ENCODE data around the gene NCKIPSD. TPM values are rescaled to one million over a fixed set of nuclear protein-coding genes. Genes with fewer than 3 reads are reported as not detected.

The NCKIPSD gene
- total and polyA plus RNA-seq, 3 experiments from 2014 or later: 11.0 to 30.2 (median 29.2) TPM

- ChIA-PET POLR2A (no interaction called here), CTCF (no interaction called here)
- H3K27me3 ChIP-seq (ENCODE audit: insufficient read depth, low read length, poor library complexity, severe bottlenecking): peaks cover 14% of the 10 kb centered on the region
- peaks cover 32% of the 10 kb centered on the region for H3K4me1 ChIP-seq (ENCODE audit: insufficient read depth, low read length)
- Mint-ChIP-seq H3K4me1 (peaks cover 16 to 48% (median 20%) of the 10 kb centered on the region in 3 donors), H3K27me3 (peaks cover 8 to 22% of the 10 kb centered on the region in 2 donors), H3K9me3 (peaks cover 0 to 1% (median 0%) of the 10 kb centered on the region in 5 donors), H3K36me3 (peaks cover 0 to 1% (median 0%) of the 10 kb centered on the region in 3 donors), H3K4me3 (peak overlapping the region in 2 of 7 donors; percentile 23 to 82), H3K27ac (peak overlapping the region in 1 of 8 donors; percentile 70)
- H3K4me3 ChIP-seq (ENCODE audit: low read length): no peak overlapping the region
- H3K9me3 ChIP-seq (ENCODE audit: low read length): no peaks in the 10 kb centered on the region
- DNase-seq: no peak
- no peak overlapping the region for H3K27ac ChIP-seq (ENCODE audit: low read depth, low read length)
- H3K36me3 ChIP-seq (ENCODE audit: insufficient read depth, low read length): no peaks in the 10 kb centered on the region
These were observed 24.8 kb downstream of the NCKIPSD start for GRCh38 chr3:48660800-48661400.

- peaks cover 3 to 9% of the 10 kb centered on the region in 2 donors for H3K27me3 Mint-ChIP-seq
- peak overlapping the region; percentile 57 for H3K27ac ChIP-seq (ENCODE audit: low read depth, low read length)
- peak overlapping the region in 7 of 8 donors; percentile 45 to 82 (median 75) for H3K27ac Mint-ChIP-seq
- peaks cover 1% of the 10 kb centered on the region for H3K27me3 ChIP-seq (ENCODE audit: insufficient read depth, low read length, poor library complexity, severe bottlenecking)
- ChIA-PET CTCF (interaction anchor here (1.0 to 3.3 kb wide), 5 partner anchors 17 to 256 kb away, joined by 3 to 15 read pairs (median 4); partner anchors contain the start of gene SLC26A6), POLR2A (interaction anchor here (1.0 kb wide), 1 partner anchor 21 kb away, joined by 4 read pairs; the partner anchor contains the start of gene SLC26A6)
- DNase-seq: peak in 4 of 5 donors; percentile 20 to 64 (median 32)
- H3K9me3 ChIP-seq (ENCODE audit: low read length): no peaks in the 10 kb centered on the region
- peaks cover 0 to 7% (median 1%) of the 10 kb centered on the region in 3 donors for H3K36me3 Mint-ChIP-seq
- H3K4me3 ChIP-seq (ENCODE audit: low read length): peak overlapping the region; percentile 53
- H3K4me1 Mint-ChIP-seq: peaks cover 4 to 36% (median 7%) of the 10 kb centered on the region in 3 donors
- H3K9me3 Mint-ChIP-seq: peaks cover 0 to 1% (median 0%) of the 10 kb centered on the region in 5 donors
- H3K36me3 ChIP-seq (ENCODE audit: insufficient read depth, low read length): no peaks in the 10 kb centered on the region
- peak overlapping the region; percentile 67 to 91 (median 75) for H3K4me3 Mint-ChIP-seq
- peaks cover 19% of the 10 kb centered on the region for H3K4me1 ChIP-seq (ENCODE audit: insufficient read depth, low read length)
These were observed 28.9 kb downstream of the NCKIPSD start for GRCh38 chr3:48656841-48657281.

- H3K27me3 Mint-ChIP-seq: peaks cover 3 to 9% of the 10 kb centered on the region in 2 donors
- H3K36me3 Mint-ChIP-seq: peaks cover 0 to 7% (median 1%) of the 10 kb centered on the region in 3 donors
- peak overlapping the region; percentile 53 for H3K4me3 ChIP-seq (ENCODE audit: low read length)
- no peaks in the 10 kb centered on the region for H3K36me3 ChIP-seq (ENCODE audit: insufficient read depth, low read length)
- H3K9me3 Mint-ChIP-seq: peaks cover 0 to 1% (median 0%) of the 10 kb centered on the region in 5 donors
- peaks cover 13% of the 10 kb centered on the region for H3K4me1 ChIP-seq (ENCODE audit: insufficient read depth, low read length)
- H3K27me3 ChIP-seq (ENCODE audit: insufficient read depth, low read length, poor library complexity, severe bottlenecking): no peaks in the 10 kb centered on the region
- no peaks in the 10 kb centered on the region for H3K9me3 ChIP-seq (ENCODE audit: low read length)
- H3K27ac Mint-ChIP-seq: peak overlapping the region; percentile 78 to 95 (median 88)
- H3K4me1 Mint-ChIP-seq: peaks cover 4 to 30% (median 5%) of the 10 kb centered on the region in 3 donors
- peak overlapping the region; percentile 80 to 91 (median 84) for H3K4me3 Mint-ChIP-seq
- POLR2A ChIA-PET: interaction anchor here (1.0 kb wide), 1 partner anchor 21 kb away, joined by 4 read pairs; the partner anchor contains the start of gene SLC26A6
- peak; percentile 77 to 89 (median 87) for DNase-seq
- CTCF ChIA-PET: interaction anchor here (1.0 to 3.3 kb wide), 3 partner anchors 17 to 112 kb away, joined by 3 to 15 read pairs (median 4); partner anchors contain the start of gene SLC26A6
- H3K27ac ChIP-seq (ENCODE audit: low read depth, low read length): peak overlapping the region; percentile 57
These were observed 29.5 kb downstream of the NCKIPSD start for GRCh38 chr3:48656061-48656840.

- CTCF ChIA-PET: no interaction called here
- peaks cover 4 to 30% (median 5%) of the 10 kb centered on the region in 3 donors for H3K4me1 Mint-ChIP-seq
- peaks cover 0 to 1% (median 0%) of the 10 kb centered on the region in 5 donors for H3K9me3 Mint-ChIP-seq
- H3K27me3 Mint-ChIP-seq: peaks cover 3 to 8% of the 10 kb centered on the region in 2 donors
- POLR2A ChIA-PET: interaction anchor here (0.6 kb wide), 1 partner anchor 33 kb away, joined by 3 read pairs; no protein-coding TSS in a partner anchor
- peak; percentile 42 to 79 (median 49) for DNase-seq
- no peaks in the 10 kb centered on the region for H3K27me3 ChIP-seq (ENCODE audit: insufficient read depth, low read length, poor library complexity, severe bottlenecking)
- peaks cover 0 to 11% (median 1%) of the 10 kb centered on the region in 3 donors for H3K36me3 Mint-ChIP-seq
- H3K4me3 Mint-ChIP-seq: peak overlapping the region; percentile 80 to 91 (median 84)
- H3K36me3 ChIP-seq (ENCODE audit: insufficient read depth, low read length): no peaks in the 10 kb centered on the region
- no peak overlapping the region for H3K27ac ChIP-seq (ENCODE audit: low read depth, low read length)
- no peaks in the 10 kb centered on the region for H3K9me3 ChIP-seq (ENCODE audit: low read length)
- peaks cover 12% of the 10 kb centered on the region for H3K4me1 ChIP-seq (ENCODE audit: insufficient read depth, low read length)
- H3K4me3 ChIP-seq (ENCODE audit: low read length): no peak overlapping the region
- H3K27ac Mint-ChIP-seq: peak overlapping the region; percentile 78 to 95 (median 88)
These were observed 30.1 kb downstream of the NCKIPSD start for GRCh38 chr3:48655606-48656005.

GRCh38 chr3:48655063-48655462 lies 30.7 kb downstream of the NCKIPSD start:
- Mint-ChIP-seq H3K4me1 (peaks cover 4 to 30% (median 5%) of the 10 kb centered on the region in 3 donors), H3K9me3 (peaks cover 0 to 1% (median 0%) of the 10 kb centered on the region in 5 donors), H3K27ac (peak overlapping the region in 7 of 8 donors; percentile 56 to 92 (median 79)), H3K27me3 (peaks cover 3% of the 10 kb centered on the region in 2 donors), H3K4me3 (peak overlapping the region; percentile 80 to 91 (median 84)), H3K36me3 (peaks cover 0 to 11% (median 1%) of the 10 kb centered on the region in 3 donors)
- H3K4me1 ChIP-seq (ENCODE audit: insufficient read depth, low read length): peaks cover 12% of the 10 kb centered on the region
- CTCF ChIA-PET: interaction anchor here (0.7 to 0.9 kb wide), 2 partner anchors 20 to 31 kb away, joined by 3 to 4 read pairs; partner anchors contain the start of gene SLC26A6
- no peak overlapping the region for H3K4me3 ChIP-seq (ENCODE audit: low read length)
- POLR2A ChIA-PET: interaction anchor here (0.6 kb wide), 1 partner anchor 32 kb away, joined by 3 read pairs; no protein-coding TSS in a partner anchor
- H3K27ac ChIP-seq (ENCODE audit: low read depth, low read length): no peak overlapping the region
- H3K9me3 ChIP-seq (ENCODE audit: low read length): no peaks in the 10 kb centered on the region
- H3K27me3 ChIP-seq (ENCODE audit: insufficient read depth, low read length, poor library complexity, severe bottlenecking): no peaks in the 10 kb centered on the region
- no peaks in the 10 kb centered on the region for H3K36me3 ChIP-seq (ENCODE audit: insufficient read depth, low read length)
- no peak for DNase-seq

GRCh38 chr3:48652923-48653715 lies 32.6 kb downstream of the NCKIPSD start:
- CTCF ChIA-PET: no interaction called here
- H3K27ac Mint-ChIP-seq: peak overlapping the region in 3 of 8 donors; percentile 28 to 70 (median 54)
- no peak for DNase-seq
- H3K36me3 ChIP-seq (ENCODE audit: insufficient read depth, low read length): no peaks in the 10 kb centered on the region
- H3K27ac ChIP-seq (ENCODE audit: low read depth, low read length): no peak overlapping the region
- no peak overlapping the region for H3K4me3 ChIP-seq (ENCODE audit: low read length)
- peaks cover 0 to 20% (median 0%) of the 10 kb centered on the region in 3 donors for H3K36me3 Mint-ChIP-seq
- no peaks in the 10 kb centered on the region for H3K9me3 Mint-ChIP-seq
- H3K4me1 Mint-ChIP-seq: peaks cover 4 to 27% (median 5%) of the 10 kb centered on the region in 3 donors
- H3K27me3 Mint-ChIP-seq: no peaks in the 10 kb centered on the region
- peaks cover 12% of the 10 kb centered on the region for H3K4me1 ChIP-seq (ENCODE audit: insufficient read depth, low read length)
- POLR2A ChIA-PET: no interaction called here
- H3K4me3 Mint-ChIP-seq: peak overlapping the region in 1 of 7 donors; percentile 72
- H3K27me3 ChIP-seq (ENCODE audit: insufficient read depth, low read length, poor library complexity, severe bottlenecking): no peaks in the 10 kb centered on the region
- no peaks in the 10 kb centered on the region for H3K9me3 ChIP-seq (ENCODE audit: low read length)

GRCh38 chr3:48651771-48652170 lies 33.9 kb downstream of the NCKIPSD start:
- H3K4me3 ChIP-seq (ENCODE audit: low read length): no peak overlapping the region
- no peak overlapping the region for H3K27ac ChIP-seq (ENCODE audit: low read depth, low read length)
- Mint-ChIP-seq H3K9me3 (no peaks in the 10 kb centered on the region), H3K27me3 (no peaks in the 10 kb centered on the region), H3K4me1 (peaks cover 0 to 16% (median 4%) of the 10 kb centered on the region in 3 donors), H3K4me3 (peak overlapping the region in 1 of 7 donors; percentile 37), H3K36me3 (peaks cover 0 to 21% (median 0%) of the 10 kb centered on the region in 3 donors), H3K27ac (no peak overlapping the region)
- peaks cover 10% of the 10 kb centered on the region for H3K4me1 ChIP-seq (ENCODE audit: insufficient read depth, low read length)
- DNase-seq: no peak
- no peaks in the 10 kb centered on the region for H3K9me3 ChIP-seq (ENCODE audit: low read length)
- H3K27me3 ChIP-seq (ENCODE audit: insufficient read depth, low read length, poor library complexity, severe bottlenecking): no peaks in the 10 kb centered on the region
- POLR2A ChIA-PET: no interaction called here
- CTCF ChIA-PET: no interaction called here
- H3K36me3 ChIP-seq (ENCODE audit: insufficient read depth, low read length): no peaks in the 10 kb centered on the region
